NCI-H748 (cell line): Measurements from ENCODE around the gene GALR2.

Experiments
- DNase-seq: peaks from one replicate; lab custom pipeline; 2025; ENCODE audit not compliant: unreplicated experiment; lab: John Stamatoyannopoulos, UW

GALR2 gene

GRCh38 chr17:76124582-76125390 is 50.2 kb downstream of the GALR2 start:
- DNase-seq, result no peak

- DNase-seq, result no peak
These were observed 50.8 kb downstream of the GALR2 start for GRCh38 chr17:76125391-76125675.

DNA sequence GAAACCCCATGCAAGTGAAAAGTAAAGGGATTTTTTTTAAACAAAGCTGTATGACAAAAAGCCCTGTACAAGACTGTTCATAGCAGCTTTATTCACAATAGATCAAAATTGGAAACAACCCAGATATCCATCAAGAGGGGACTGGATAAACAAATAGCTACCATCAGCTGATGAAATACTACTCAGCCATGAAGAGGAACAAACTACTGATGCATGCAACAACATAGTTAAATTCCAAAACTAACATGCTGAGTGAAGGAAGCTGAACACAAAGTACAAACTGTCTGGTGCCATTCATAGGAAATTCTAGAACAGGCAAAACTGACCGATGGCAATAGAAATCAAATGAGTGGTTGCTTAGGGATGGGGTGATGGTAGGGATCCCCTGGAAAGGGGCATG is 51.3 kb downstream of the GALR2 start:
- no peak for DNase-seq
